MM.1S (cell line): ENCODE data around the gene GPR137B.

Source experiments
- DNase-seq: peaks from one replicate; pipeline ENCODE4 v3.0.0-alpha.2; 2015
- H2AFZ ChIP-seq: fragments of 300-600 bp; sonication (generic); 2 replicates; pipeline ENCODE4 v1.6.0; 2016; ENCODE audit warnings: antibody characterized with exemption, low read length
- H3F3A ChIP-seq: fragments of 300-600 bp; sonication (generic); 2 replicates; pipeline ENCODE4 v1.6.1; 2016; ENCODE audit warnings: mild to moderate bottlenecking, antibody characterized with exemption, low read length, moderate library complexity, mixed read lengths; ENCODE audit not compliant: insufficient read depth
- H3K27ac ChIP-seq: fragments of 300-600 bp; sonication (generic); 2 replicates; pipeline ENCODE4 v1.5.1; 2016; ENCODE audit warnings: mild to moderate bottlenecking, low read length
- H3K27me3 ChIP-seq: fragments of 300-600 bp; sonication (generic); replicated peaks from 2 replicates; pipeline ENCODE4 v1.6.0; 2016; ENCODE audit warnings: low read length; ENCODE audit not compliant: insufficient read depth
- H3K36me3 ChIP-seq: fragments of 300-600 bp; sonication (generic); replicated peaks from 2 replicates; pipeline ENCODE4 v1.6.1; 2016; ENCODE audit warnings: mild to moderate bottlenecking, low read length, mixed read lengths; ENCODE audit not compliant: insufficient read depth
- H3K4me1 ChIP-seq: fragments of 300-600 bp; sonication (generic); 2 replicates; pipeline ENCODE4 v1.6.1; 2016; ENCODE audit warnings: low read length, mixed read lengths
- H3K4me2 ChIP-seq: fragments of 300-600 bp; sonication (generic); 2 replicates; pipeline ENCODE4 v1.6.0; 2016; ENCODE audit warnings: low read depth, low read length
- H3K4me3 ChIP-seq: fragments of 300-600 bp; sonication (generic); 2 replicates; pipeline ENCODE4 v1.5.1; 2016; ENCODE audit warnings: low read length, mixed read lengths
- H3K79me2 ChIP-seq: fragments of 300-600 bp; sonication (generic); 2 replicates; pipeline ENCODE4 v1.6.1; 2016; ENCODE audit warnings: mixed run types, low read length, mixed read lengths
- H3K9ac ChIP-seq: fragments of 300-600 bp; sonication (generic); 2 replicates; pipeline ENCODE4 v1.6.1; 2016; ENCODE audit warnings: low read length, mixed read lengths
- H3K9me2 ChIP-seq: fragments of 300-600 bp; sonication (generic); replicated peaks from 2 replicates; pipeline ENCODE4 v1.6.1; 2016; ENCODE audit warnings: mild to moderate bottlenecking, low read length, mixed read lengths; ENCODE audit not compliant: insufficient read depth
- H3K9me3 ChIP-seq: fragments of 300-600 bp; sonication (generic); replicated peaks from 2 replicates; pipeline ENCODE4 v1.6.1; 2016; ENCODE audit warnings: mild to moderate bottlenecking, low read length, mixed read lengths; ENCODE audit not compliant: insufficient read depth
- H4K20me1 ChIP-seq: fragments of 300-600 bp; sonication (generic); 2 replicates; pipeline ENCODE4 v1.6.1; 2016; ENCODE audit warnings: mild to moderate bottlenecking, low read length, moderate library complexity, mixed read lengths; ENCODE audit not compliant: insufficient read depth
- EZH2 ChIP-seq: fragments of 300-600 bp; sonication (generic); optimal IDR thresholded peaks from 2 replicates; pipeline ENCODE3; 2017; ENCODE audit warnings: low read depth, mild to moderate bottlenecking, antibody characterized with exemption, low read length, mixed read lengths
- EZH2phosphoT487 ChIP-seq: fragments of 300-600 bp; sonication (generic); IDR thresholded peaks from 2 replicates; pipeline ENCODE4 v1.6.1; 2018; ENCODE audit warnings: antibody characterized with exemption, low read length
- TF ChIP-seq, protein P1 (sequence below): fragments of 300-600 bp; sonication (generic); IDR thresholded peaks from 2 replicates; pipeline ENCODE4 v1.5.1; 2016; ENCODE audit warnings: antibody characterized with exemption, low read length, mixed read lengths

GPR137B gene

DNA sequence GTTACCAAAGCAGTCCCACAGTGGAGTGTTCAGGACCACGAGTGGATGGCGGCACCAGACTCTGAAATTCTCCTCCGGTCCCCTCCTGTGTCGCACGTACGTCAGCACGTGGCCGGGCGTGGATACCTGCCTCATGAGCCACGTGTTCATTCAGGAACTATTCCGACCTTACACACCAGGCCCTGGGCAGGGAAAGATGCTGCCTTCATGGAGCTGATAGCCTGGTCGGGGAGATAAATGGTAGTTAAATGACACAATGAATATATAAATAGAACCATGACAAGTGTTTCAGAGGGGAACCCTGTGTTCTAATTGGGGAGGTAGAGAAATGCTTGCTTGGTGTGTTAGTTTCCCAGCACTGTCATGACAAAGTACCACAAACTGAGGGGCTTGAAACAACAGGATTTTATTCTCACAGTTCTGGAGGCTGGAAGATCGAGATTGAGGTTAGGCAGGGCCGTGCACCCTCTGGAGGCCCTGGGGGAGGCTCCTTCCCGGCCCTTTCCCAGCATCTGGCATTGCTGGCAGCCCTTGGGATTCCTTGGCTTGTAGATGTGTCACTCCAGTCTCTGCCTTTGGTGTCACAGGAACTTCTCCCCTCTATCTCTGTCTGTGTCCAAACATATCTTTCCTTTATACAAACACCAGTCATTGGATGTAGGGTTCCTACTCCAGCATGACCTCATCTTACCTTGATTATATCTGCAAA is 28.9 kb upstream of the GPR137B start:
- H4K20me1 ChIP-seq = no peaks in the 10 kb centered on the region
- H3K36me3 ChIP-seq = no peaks in the 10 kb centered on the region
- H2AFZ ChIP-seq = no peak overlapping the region
- H3K79me2 ChIP-seq = no peaks in the 10 kb centered on the region
- no peak for DNase-seq
- no peaks in the 10 kb centered on the region for H3K9me3 ChIP-seq
- H3F3A ChIP-seq = no peaks in the 10 kb centered on the region
- no peaks in the 10 kb centered on the region for H3K4me1 ChIP-seq
- no peaks in the 10 kb centered on the region for H3K9me2 ChIP-seq
- TF ChIP-seq, protein P1, sequence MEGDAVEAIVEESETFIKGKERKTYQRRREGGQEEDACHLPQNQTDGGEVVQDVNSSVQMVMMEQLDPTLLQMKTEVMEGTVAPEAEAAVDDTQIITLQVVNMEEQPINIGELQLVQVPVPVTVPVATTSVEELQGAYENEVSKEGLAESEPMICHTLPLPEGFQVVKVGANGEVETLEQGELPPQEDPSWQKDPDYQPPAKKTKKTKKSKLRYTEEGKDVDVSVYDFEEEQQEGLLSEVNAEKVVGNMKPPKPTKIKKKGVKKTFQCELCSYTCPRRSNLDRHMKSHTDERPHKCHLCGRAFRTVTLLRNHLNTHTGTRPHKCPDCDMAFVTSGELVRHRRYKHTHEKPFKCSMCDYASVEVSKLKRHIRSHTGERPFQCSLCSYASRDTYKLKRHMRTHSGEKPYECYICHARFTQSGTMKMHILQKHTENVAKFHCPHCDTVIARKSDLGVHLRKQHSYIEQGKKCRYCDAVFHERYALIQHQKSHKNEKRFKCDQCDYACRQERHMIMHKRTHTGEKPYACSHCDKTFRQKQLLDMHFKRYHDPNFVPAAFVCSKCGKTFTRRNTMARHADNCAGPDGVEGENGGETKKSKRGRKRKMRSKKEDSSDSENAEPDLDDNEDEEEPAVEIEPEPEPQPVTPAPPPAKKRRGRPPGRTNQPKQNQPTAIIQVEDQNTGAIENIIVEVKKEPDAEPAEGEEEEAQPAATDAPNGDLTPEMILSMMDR = no peak
- no peak for TF ChIP-seq EZH2phosphoT487
- TF ChIP-seq EZH2 = no peak
- H3K4me2 ChIP-seq = no peak overlapping the region
- no peak overlapping the region for H3K4me3 ChIP-seq
- peaks cover 37% of the 10 kb centered on the region for H3K27me3 ChIP-seq
- no peak overlapping the region for H3K27ac ChIP-seq
- H3K9ac ChIP-seq = no peak overlapping the region

DNA sequence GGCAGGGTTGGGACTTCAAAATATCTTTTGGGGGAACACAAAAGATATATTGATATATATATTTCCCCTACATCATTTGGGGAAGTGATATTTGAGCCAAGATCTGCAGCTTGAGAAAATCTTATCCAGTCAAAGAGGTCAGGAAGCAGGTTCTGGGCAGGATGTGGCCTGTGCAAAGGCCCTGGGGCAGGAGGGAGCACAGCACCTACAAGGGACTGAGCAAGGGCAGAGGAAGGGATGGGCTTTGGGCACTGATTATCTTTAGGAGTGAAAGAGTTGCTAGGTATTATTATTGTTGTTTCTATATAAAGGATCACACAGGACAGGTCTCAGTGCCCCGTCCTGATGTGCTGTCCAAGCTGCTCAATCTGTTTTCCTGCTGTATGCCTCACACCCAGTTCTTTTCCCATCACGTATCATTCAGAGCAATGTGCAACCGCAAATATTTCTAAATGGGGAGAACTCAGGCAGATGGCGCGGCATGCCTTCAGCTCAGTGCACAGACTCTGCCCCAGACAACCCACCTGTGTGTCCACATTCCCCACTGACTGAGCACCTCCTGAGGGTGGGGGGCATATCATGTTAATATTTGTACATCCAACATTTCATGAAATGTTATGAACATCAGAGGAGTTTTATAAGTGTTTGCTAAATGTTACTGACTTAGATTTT is 28.1 kb upstream of the GPR137B start:
- H3K36me3 ChIP-seq = no peaks in the 10 kb centered on the region
- H3K9ac ChIP-seq = no peak overlapping the region
- no peaks in the 10 kb centered on the region for H3F3A ChIP-seq
- no peaks in the 10 kb centered on the region for H3K4me1 ChIP-seq
- H2AFZ ChIP-seq = no peak overlapping the region
- H3K4me2 ChIP-seq = no peak overlapping the region
- TF ChIP-seq, protein P1 = no peak
- TF ChIP-seq EZH2 (no peak), EZH2phosphoT487 (no peak)
- H3K79me2 ChIP-seq = no peaks in the 10 kb centered on the region
- peaks cover 44% of the 10 kb centered on the region for H3K27me3 ChIP-seq
- H3K27ac ChIP-seq = no peak overlapping the region
- H3K4me3 ChIP-seq = no peak overlapping the region
- no peaks in the 10 kb centered on the region for H3K9me3 ChIP-seq
- H3K9me2 ChIP-seq = no peaks in the 10 kb centered on the region
- no peaks in the 10 kb centered on the region for H4K20me1 ChIP-seq
- no peak for DNase-seq

DNA sequence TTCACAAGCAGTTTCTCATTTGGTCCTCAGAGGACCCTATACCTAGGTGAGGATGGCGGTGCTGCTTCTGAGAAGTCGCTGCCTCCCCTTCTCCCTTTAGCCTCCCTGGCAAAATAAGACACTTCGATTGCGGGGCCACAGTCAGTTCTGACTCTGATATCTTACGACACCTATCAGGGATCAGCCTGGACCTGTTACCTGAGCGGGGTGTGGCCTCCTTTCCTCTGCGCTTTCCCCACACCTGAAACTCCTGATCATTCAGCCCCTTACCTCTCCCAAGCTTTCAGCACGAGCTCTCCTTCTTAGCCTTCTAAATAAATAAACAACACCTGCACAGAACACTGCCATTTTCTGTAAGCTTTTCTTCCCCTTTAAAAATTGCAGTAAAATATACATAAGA is 24.6 kb upstream of the GPR137B start:
- Histone ChIP-seq H3K9ac (no peak overlapping the region), H3K4me2 (no peak overlapping the region), H3K27ac (no peak overlapping the region), H3K79me2 (no peaks in the 10 kb centered on the region), H3K4me1 (no peaks in the 10 kb centered on the region), H4K20me1 (no peaks in the 10 kb centered on the region), H3K9me3 (no peaks in the 10 kb centered on the region), H3F3A (no peaks in the 10 kb centered on the region), H3K36me3 (no peaks in the 10 kb centered on the region), H3K9me2 (no peaks in the 10 kb centered on the region), H3K27me3 (peaks cover 68% of the 10 kb centered on the region), H3K4me3 (no peak overlapping the region), H2AFZ (no peak overlapping the region)
- DNase-seq = no peak
- TF ChIP-seq, protein P1 = no peak
- TF ChIP-seq EZH2 (no peak), EZH2phosphoT487 (no peak)
